ENCODE data around the gene MED12. TPM values are rescaled to one million over a fixed set of nuclear protein-coding genes. Genes with fewer than 3 reads are reported as not detected.

MED12 gene
- total and polyA plus RNA-seq, 10 of the 15 experiments (the other 5 are each of a cell fraction or from before 2014, with no cell fraction given) = 0.68 to 28.5 (median 13.7) TPM

GRCh38 chrX:71181910-71182799, 63.8 kb downstream of the MED12 start (continued):
- TF ChIP-seq NRF1 (conservative IDR thresholded peaks at IDR 0.05; ENCODE audit: low read depth, low read length) (no peak), SUZ12 (IDR thresholded peaks at IDR 0.05; ENCODE audit: unreplicated experiment) (no peak), TCF7 (IDR thresholded peaks at IDR 0.05; ENCODE audit: borderline replicate concordance) (no peak), CBX5 (IDR thresholded peaks at IDR 0.05; ENCODE audit: low read depth) (no peak), PML (IDR thresholded peaks at IDR 0.05; ENCODE audit: low read length) (peak; percentile 78), DPF2 (IDR thresholded peaks at IDR 0.05) (peak; percentile 68), MYC (IDR thresholded peaks at IDR 0.05; ENCODE audit: insufficient read depth, insufficient read length, insufficient replicate concordance, low read length, severe bottlenecking) (no peak), IRF5 (IDR thresholded peaks at IDR 0.05; ENCODE audit: borderline replicate concordance) (no peak), RB1 (IDR thresholded peaks at IDR 0.05; ENCODE audit: borderline replicate concordance) (no peak), SREBF2 (IDR thresholded peaks at IDR 0.05; ENCODE audit: low read length) (no peak), PBX3 (IDR thresholded peaks at IDR 0.05; ENCODE audit: insufficient replicate concordance, low read depth, low read length) (peak; percentile 94), ZNF207 (IDR thresholded peaks at IDR 0.05; ENCODE audit: borderline replicate concordance) (no peak), MEF2A (IDR thresholded peaks at IDR 0.05; ENCODE audit: insufficient read depth, low read depth, low read length) (no peak), ZNF274 (IDR thresholded peaks at IDR 0.05; ENCODE audit: insufficient read depth, insufficient read length) (no peak), SKIL (IDR thresholded peaks at IDR 0.05; ENCODE audit: low read depth, poor library complexity, severe bottlenecking) (no peak), SIN3A (IDR thresholded peaks at IDR 0.05; ENCODE audit: low read depth, low read length) (peak; percentile 79), BCL3 (IDR thresholded peaks at IDR 0.05; ENCODE audit: borderline replicate concordance, insufficient read depth, low read depth, low read length, poor library complexity, severe bottlenecking) (no peak), BCLAF1 (IDR thresholded peaks at IDR 0.05) (no peak), BHLHE40 (IDR thresholded peaks at IDR 0.05; ENCODE audit: borderline replicate concordance in 1 of 2, low read depth in 2 of 2, low read length in 1 of 2) (no peak; a peak in 1 of 4 replicates), KAT2A (conservative IDR thresholded peaks at IDR 0.05; ENCODE audit: control insufficient read depth, low read depth, low read length) (no peak)
